Endothelial cell (in vitro differentiated cells): ENCODE data around the gene NPLOC4. TPM values are rescaled to one million over a fixed set of nuclear protein-coding genes. Genes with fewer than 3 reads are reported as not detected.

Experiments used
- DNase-seq: peaks from one replicate; pipeline ENCODE4 v3.0.0; 2021; ENCODE audit warnings: low spot score
- H3K27ac Mint-ChIP-seq: one replicate; pipeline ENCODE4 v1.8.0; 2021; ENCODE audit warnings: mixed read lengths, inconsistent platforms; ENCODE audit not compliant: unreplicated experiment
- H3K27me3 Mint-ChIP-seq: one replicate; pipeline ENCODE4 v1.8.0; 2021; ENCODE audit warnings: mild to moderate bottlenecking, moderate library complexity, mixed read lengths, inconsistent platforms; ENCODE audit not compliant: unreplicated experiment
- H3K36me3 Mint-ChIP-seq: one replicate; pipeline ENCODE4 v1.8.0; 2021; ENCODE audit warnings: mild to moderate bottlenecking, low read depth, mixed read lengths, inconsistent platforms; ENCODE audit not compliant: unreplicated experiment
- H3K4me1 Mint-ChIP-seq: one replicate; pipeline ENCODE4 v1.8.0; 2021; ENCODE audit warnings: mild to moderate bottlenecking, mixed read lengths, inconsistent platforms; ENCODE audit not compliant: unreplicated experiment
- H3K4me3 Mint-ChIP-seq: one replicate; pipeline ENCODE4 v1.8.0; 2021; ENCODE audit warnings: mild to moderate bottlenecking, mixed read lengths, inconsistent platforms; ENCODE audit not compliant: unreplicated experiment
- H3K9me3 Mint-ChIP-seq: one replicate; pipeline ENCODE4 v1.8.0; 2021; ENCODE audit warnings: mixed read lengths, inconsistent platforms; ENCODE audit not compliant: unreplicated experiment
- CTCF ChIP-seq: fragments of 200-600 bp; sonication (generic); IDR thresholded peaks from one replicate; pipeline ENCODE4 v1.5.0; 2021; ENCODE audit warnings: antibody characterized with exemption; ENCODE audit not compliant: unreplicated experiment
- total RNA-seq: library from RNA; stranded (reverse); fragmentation: NEBNext Ultra II Directional; extraction: Animal tissue kit (Norgen Biotek cat#: 25700); gene quantifications from one replicate; pipeline ENCODE4 v1.2.1, GENCODE V29; 2021; ENCODE audit not compliant: unreplicated experiment

The NPLOC4 gene
- total RNA-seq, 1 donor from 2014 or later, result 133 TPM

- Mint-ChIP-seq H3K27me3 (peaks cover 10% of the 10 kb centered on the region), H3K4me1 (peaks cover 7% of the 10 kb centered on the region), H3K36me3 (peaks cover 23% of the 10 kb centered on the region), H3K9me3 (no peaks in the 10 kb centered on the region), H3K27ac (no peak overlapping the region), H3K4me3 (no peak overlapping the region)
- no peak for DNase-seq
- no peak for TF ChIP-seq CTCF
Observed at GRCh38 chr17:81672954-81673353, 36.0 kb upstream of the NPLOC4 start.

- H3K27ac Mint-ChIP-seq, result no peak overlapping the region
- H3K9me3 Mint-ChIP-seq, result no peaks in the 10 kb centered on the region
- no peak overlapping the region for H3K4me3 Mint-ChIP-seq
- no peak for DNase-seq
- H3K36me3 Mint-ChIP-seq, result peaks cover 28% of the 10 kb centered on the region
- TF ChIP-seq CTCF, result no peak
- H3K4me1 Mint-ChIP-seq, result peaks cover 12% of the 10 kb centered on the region
- H3K27me3 Mint-ChIP-seq, result peaks cover 14% of the 10 kb centered on the region
Observed at GRCh38 chr17:81672504-81672903, 35.6 kb upstream of the NPLOC4 start.

GRCh38 chr17:81667754-81668153 lies 30.8 kb upstream of the NPLOC4 start:
- DNase-seq, result no peak
- H3K27ac Mint-ChIP-seq, result peak overlapping the region; percentile 52
- H3K9me3 Mint-ChIP-seq, result no peaks in the 10 kb centered on the region
- H3K4me3 Mint-ChIP-seq, result peak overlapping the region; percentile 82
- TF ChIP-seq CTCF, result no peak
- peaks cover 10% of the 10 kb centered on the region for H3K27me3 Mint-ChIP-seq
- H3K4me1 Mint-ChIP-seq, result peaks cover 17% of the 10 kb centered on the region
- peaks cover 31% of the 10 kb centered on the region for H3K36me3 Mint-ChIP-seq

GRCh38 chr17:81666342-81667191 lies 29.7 kb upstream of the NPLOC4 start, which contains the start of the genes CCDC137 and OXLD1:
Gene CCDC137 (plus strand): TSS chr17:81666737. CDS start chr17:81666767, 30 bp downstream.
Gene OXLD1 (minus strand): TSS chr17:81666605. CDS start chr17:81666577, 28 bp downstream.
- peak; percentile 97 for DNase-seq

More at GRCh38 chr17:81666342-81667191, 29.7 kb upstream of the NPLOC4 start, which contains the start of the genes CCDC137 and OXLD1:
- no peaks in the 10 kb centered on the region for H3K9me3 Mint-ChIP-seq
- H3K36me3 Mint-ChIP-seq, result peaks cover 28% of the 10 kb centered on the region
- H3K27ac Mint-ChIP-seq, result peak within 1 kb of the TSS; percentile 98
- no peak for TF ChIP-seq CTCF
- peaks cover 10% of the 10 kb centered on the region for H3K27me3 Mint-ChIP-seq
- H3K4me1 Mint-ChIP-seq, result peaks cover 17% of the 10 kb centered on the region
- H3K4me3 Mint-ChIP-seq, result peak within 1 kb of the TSS; percentile 94
